NCI-H1694 (cell line): Measurements from ENCODE around the gene TRIB2.

ENCODE experiments used
- DNase-seq: peaks from one replicate; lab custom pipeline; 2025; lab: John Stamatoyannopoulos, UW

TRIB2 gene

GRCh38 chr2:12720754-12721378 lies 4.1 kb downstream of the TRIB2 start:
- DNase-seq: no peak

DNA sequence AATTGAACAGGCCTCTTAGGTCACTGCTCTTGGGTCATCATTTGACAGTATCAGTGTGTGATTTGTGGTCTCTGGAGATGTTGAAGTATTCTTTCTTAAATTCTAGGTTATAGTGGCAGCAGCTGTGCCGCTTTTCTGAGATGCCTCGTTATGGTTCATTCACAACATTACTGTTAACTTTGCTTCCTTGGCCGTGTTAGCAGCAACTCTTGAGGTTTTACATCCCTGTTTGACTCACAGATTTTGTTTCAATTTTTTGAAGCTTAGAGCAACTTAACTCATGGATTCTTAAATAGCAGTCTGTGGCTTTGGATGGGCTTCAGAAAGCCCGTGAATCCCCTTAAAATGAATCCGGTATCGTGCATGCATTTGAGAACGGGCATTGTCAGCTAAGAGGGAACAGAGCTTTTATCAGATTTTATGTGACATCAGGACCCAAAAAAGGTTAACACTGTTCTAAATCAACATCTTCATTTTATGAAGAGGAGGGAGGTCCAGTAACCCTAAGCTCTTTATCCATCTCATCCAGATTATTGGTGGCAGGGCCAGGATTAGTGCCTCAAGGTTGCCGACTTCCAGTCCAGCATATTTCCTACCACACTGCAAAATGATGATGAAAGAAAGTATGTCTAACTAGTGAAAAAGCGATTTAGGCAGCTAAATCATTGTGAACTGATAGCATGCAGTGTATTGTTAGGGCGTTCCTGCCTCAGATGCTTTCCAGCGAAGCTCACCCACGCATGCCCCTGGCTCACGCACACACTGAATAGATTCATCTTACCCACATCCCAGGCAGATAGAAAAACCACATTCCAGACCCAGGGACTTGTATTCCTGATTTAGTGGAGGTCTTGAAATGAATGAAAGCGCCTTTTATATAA lies 5.1 kb downstream of the TRIB2 start:
- no peak for DNase-seq

GRCh38 chr2:12722447-12723316 lies 5.9 kb downstream of the TRIB2 start:
- DNase-seq: no peak

DNA sequence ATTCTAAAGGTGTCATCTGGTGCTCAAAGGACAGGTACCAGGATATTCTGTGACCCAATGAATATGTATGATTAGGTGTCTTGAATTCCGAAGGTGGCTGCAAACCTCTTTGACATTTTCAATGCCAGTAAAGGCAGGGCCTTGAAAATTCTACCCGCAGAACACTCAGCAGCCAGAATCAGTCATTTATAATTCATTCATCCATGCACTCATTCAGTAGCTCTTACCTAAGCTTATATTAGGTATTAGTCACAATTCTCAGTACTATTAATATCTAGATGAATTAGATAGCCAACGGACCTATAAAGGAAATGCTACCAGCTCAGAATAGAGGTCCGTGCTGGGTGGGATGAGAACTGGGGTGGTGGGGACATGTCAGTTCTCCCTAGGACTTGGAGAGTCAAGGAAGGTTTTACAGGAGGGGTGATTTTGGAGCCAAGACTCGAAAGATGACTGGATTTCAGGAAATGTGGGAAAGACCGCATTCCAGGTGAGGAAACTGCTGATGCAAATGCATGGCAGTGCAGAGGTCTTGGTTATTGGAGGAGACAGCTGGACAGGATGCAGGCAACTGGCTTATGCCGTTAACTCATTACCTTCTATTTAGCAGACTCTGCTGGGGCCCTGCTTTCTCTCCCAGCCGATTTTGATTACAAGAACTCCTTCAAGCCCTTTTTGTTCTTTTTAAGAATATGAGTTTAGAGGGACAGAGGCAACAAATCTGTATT lies 7.2 kb downstream of the TRIB2 start:
- DNase-seq: no peak

DNA sequence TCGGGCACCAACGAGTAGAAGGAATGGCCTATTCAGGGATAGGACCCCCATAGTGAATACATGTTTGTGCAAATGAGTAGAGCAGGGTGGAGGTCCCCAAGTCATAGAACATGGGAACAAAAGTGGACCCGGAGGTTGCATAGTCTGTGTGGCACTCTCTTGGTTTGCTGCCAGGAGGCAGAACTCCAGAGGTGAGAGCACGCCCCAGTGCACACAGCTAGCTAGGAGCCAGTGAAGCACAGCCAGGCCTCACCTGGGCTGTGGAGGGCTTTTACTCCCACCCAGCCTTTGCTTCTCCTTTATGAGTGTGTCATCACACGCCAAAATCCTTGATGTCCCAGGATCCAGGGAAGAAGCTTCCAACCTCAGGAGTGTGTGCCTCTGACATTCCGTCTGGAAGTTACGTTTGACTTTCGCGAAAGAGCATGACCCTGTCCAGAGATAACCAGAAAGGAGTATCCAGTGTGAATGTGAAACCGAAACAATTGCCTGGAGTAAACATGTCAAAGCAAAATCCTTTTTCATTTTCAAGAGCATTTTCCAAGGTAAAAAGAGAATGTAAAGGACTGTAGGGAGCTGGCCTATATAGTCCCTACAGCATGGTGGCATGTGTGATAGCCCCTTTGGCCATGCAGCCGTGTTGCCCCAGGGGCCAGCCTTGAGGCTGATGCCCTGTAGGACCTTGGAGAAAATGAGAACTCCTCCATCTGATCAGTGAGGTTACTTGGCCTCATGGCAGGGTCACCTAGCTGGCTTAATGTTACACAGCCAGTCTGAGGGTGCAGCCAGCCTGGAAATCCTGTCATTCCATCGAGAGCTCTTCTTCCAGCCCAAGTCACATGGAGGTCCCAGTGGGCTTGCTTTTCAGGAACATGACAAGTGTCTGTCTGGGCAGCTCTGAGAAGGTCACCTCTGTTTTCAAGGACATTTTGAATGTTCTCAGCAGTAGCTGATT lies 8.8 kb downstream of the TRIB2 start:
- no peak for DNase-seq

GRCh38 chr2:12726271-12726670 lies 9.5 kb downstream of the TRIB2 start:
- DNase-seq: no peak

DNA sequence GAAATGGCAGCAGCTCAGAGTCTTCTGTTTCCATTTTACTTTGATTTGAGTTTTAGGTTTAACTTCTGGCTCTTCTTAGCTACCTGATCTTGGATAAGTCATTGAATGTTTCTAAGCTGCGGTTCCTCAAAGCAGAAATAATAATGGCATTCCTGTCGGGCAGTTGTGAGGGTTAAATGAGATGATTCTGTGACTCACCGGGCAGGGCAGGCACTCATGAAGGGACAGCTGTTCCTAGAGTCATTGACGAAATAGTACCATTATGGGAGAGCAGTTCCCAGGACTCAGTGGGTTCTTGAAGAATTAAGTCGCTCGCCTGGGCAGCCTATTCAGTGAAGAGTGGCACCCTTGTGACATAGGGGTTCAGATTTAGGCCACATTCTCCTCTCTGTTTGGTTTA lies 10.3 kb downstream of the TRIB2 start:
- DNase-seq: no peak

- no peak for DNase-seq
These were observed 10.9 kb downstream of the TRIB2 start for GRCh38 chr2:12727641-12728040.

- no peak for DNase-seq
These were observed 11.6 kb downstream of the TRIB2 start for GRCh38 chr2:12728221-12728777.

- no peak for DNase-seq
These were observed 13.5 kb downstream of the TRIB2 start for GRCh38 chr2:12730265-12730664.

DNA sequence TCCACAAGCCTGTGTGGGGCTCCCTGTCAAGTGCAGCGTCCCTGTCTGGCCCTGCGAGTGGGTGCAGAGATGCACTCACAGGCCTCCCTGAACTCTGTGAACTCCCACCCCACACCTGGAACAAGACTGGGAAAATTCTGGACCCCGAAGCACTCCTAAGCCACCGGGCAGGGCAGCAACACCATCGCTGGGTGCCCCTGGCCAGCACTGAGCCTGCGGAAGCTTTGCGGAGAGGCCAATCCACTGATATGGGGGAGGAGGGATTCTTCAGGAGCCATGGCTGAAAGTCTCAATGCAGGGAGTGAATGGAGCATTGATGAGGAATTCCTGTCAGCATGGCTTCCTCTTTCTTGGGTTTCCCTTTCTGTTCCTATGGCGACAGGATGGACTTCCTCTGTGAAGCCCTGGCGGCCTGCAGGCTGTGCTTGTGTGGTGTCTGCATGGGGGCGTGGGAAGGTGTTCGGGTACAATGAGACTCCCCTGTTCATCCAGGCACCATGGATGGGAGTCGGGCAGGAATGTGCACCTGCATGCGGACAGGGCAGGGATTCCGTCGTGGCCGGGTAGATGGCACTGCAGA lies 15.1 kb downstream of the TRIB2 start:
- no peak for DNase-seq

GRCh38 chr2:12732651-12733050 lies 15.9 kb downstream of the TRIB2 start:
- no peak for DNase-seq

GRCh38 chr2:12733846-12734245 lies 17.1 kb downstream of the TRIB2 start:
- no peak for DNase-seq

DNA sequence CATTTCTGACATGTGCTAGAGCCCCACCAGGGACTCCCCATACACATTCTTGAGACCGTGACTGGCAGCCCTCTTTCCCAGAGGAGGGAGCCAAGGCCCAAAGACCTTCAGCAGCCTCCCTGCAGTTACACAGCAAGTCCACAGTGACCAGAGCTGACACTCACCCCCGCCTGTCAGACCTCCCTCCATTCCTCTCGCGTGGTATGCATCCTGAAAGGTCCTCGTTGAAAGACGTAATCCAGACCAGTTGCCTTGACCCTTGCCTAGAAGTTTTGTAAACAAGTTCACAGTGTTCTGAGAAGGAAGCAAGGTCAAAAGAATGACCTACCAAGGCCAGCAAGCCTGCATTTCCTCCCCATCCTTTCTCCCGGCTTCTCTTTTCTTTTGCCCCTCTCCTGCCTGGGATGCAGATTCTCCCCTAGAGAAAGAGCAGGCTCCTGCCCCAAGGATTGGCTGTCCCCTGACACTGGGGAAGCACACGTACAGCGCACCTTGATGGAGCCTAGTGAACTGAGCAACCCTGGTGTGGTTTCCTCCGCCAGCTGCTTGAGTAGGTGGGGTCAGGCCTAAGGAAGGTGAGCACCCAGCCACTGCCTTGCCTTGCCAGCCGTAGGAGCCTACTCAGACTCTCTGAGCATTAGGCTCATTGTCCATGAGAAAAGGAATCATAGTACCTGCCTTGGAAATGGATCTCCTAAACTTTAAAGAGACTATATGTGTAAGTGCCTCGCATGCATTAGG lies 18.3 kb downstream of the TRIB2 start:
- no peak for DNase-seq

GRCh38 chr2:12737297-12737696 lies 20.6 kb downstream of the TRIB2 start:
- no peak for DNase-seq

DNA sequence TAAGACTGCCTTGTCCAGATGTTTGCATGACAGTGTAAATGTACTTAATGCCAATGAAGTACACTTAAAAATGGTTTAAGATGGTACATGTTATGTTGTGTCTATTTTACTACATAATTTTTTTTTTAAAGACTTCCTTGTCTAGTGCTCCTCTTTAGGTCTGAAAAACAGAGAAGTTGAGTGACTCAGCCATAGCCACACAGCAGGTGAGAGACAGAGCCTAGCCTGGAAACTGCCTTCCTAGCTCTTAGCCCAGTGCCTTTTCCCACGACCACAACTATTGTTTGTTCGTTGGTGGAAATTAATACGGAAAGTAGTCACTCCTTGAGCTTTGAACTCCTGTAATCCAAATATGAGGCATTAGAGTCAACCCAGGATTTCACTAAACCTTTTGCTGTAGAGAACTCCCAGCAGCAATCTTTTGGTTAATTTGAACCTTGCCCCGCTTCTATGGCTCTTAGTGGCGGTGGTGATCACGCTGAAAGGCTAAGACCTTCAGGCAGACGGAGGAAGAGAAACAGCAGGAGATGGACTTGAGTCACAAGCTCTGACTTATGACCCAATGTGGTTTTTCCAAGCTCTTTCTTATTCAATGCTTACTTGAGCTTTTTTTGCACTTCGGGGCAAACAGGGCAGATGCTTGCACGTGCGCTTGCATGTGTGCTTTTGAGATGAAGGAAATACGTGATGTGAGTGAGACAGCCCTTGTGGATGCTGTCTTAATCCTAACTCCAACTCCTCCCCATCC lies 21.2 kb downstream of the TRIB2 start:
- DNase-seq: no peak

DNA sequence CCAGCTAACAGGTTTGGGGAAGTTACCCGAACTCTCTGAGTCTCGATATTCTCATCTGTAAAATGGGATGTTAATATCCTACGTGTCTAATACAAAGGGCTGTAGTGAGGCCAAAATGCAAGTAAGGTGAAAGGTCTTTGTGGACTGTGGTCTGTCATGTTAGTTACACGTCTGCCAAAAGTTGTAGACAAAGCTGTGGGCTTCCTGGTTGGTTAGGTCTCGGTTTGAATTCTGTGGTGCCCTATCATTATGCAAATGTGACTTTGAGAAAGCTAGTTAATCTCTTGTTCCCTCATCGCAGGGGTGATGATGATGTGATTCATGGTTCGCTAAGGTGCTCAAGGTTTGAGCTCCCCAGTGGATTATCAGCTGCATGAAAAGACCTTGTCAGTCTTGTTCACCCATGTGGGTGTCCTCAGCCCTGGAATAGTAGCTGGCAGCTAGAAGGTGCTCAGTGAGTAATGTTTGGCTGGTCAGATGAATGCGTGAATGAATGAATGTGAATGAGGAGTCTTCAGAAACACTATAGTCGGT lies 23.1 kb downstream of the TRIB2 start:
- no peak for DNase-seq

DNA sequence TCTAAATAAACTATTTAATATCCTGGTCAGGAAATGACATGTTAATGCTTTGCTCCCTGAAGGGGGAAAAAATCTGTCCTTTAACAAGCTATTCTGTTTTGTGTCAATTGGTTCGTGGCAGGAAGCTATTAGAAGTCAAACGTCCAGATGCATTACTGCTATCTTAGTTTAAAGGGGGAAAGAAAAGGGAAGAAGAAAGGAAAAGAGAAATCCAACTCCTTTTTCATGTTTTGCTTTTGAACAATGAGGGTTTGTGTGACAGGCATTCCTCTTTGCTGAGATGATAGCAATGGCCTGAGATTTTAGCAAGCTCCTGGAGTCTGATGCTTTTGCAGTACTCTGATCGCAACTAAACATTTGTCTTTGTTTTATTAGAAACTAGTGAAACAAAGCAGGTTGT lies 24.6 kb downstream of the TRIB2 start:
- no peak for DNase-seq
